Motor neuron (in vitro differentiated cells): ENCODE measurements around the gene MAML2. TPM values are rescaled to one million over a fixed set of nuclear protein-coding genes. Genes with fewer than 3 reads are reported as not detected.

Experiments used
- ATAC-seq, 8 experiments: fragments of 200-7000 bp; cut with Tn5 transposase; replicated peaks in 6 of 8; 2 replicates each; pipeline ENCODE4 v1.8.0; 2021; ENCODE audit warnings: mild to moderate bottlenecking in 8 of 8, moderate library complexity in 8 of 8
- H3K27ac ChIP-seq, 2 donors: fragments of 250-450 bp; sonication (Bioruptor Pico); 2 replicates each; pipeline ENCODE4 v1.9.0; 2021; ENCODE audit warnings: antibody characterized with exemption in 2 of 2, mild to moderate bottlenecking in 2 of 2, moderate library complexity in 1 of 2
- H3K4me1 ChIP-seq, 2 donors: fragments of 250-450 bp; sonication (Bioruptor Pico); replicated peaks in 1 of 2; 2 replicates each; pipeline ENCODE4 v1.6.1; 2021; ENCODE audit warnings: antibody characterized with exemption in 2 of 2, mild to moderate bottlenecking in 2 of 2, moderate library complexity in 1 of 2
- H3K4me3 ChIP-seq, 5 donors: fragments of 250-450 bp; sonication (Bioruptor Pico); 2 replicates each; pipeline ENCODE4 v1.9.0; 2021; ENCODE audit warnings: antibody characterized with exemption in 5 of 5, mild to moderate bottlenecking in 5 of 5, moderate library complexity in 4 of 5
- WGBS, 10 experiments: fragments of 450-650 bp; shearing (Covaris generic); methylation state at CpG; one replicate each; pipeline ENCODE4 v1.0.0; 2022; 5-methylcytosine and 5-hydroxymethylcytosine counted together
- in situ Hi-C, 9 experiments: fragments of 400-800 bp; cut with MboI; loops; one replicate each; pipeline ENCODE4 v1.15.0; 2021; ENCODE audit warnings: low sequenced_read_pairs in 9 of 9, low pct_unique_long_range_greater_than_20kb in 2 of 9; ENCODE audit not compliant: unreplicated experiment in 9 of 9
- total RNA-seq, 8 experiments: library from RNA; unstranded; fragments of 300-600 nt; gene quantifications; 2 replicates each; pipeline versions ENCODE4 v1.2.3 to v1.2.4, GENCODE V29; 2022

The MAML2 gene
- total RNA-seq, 8 experiments from 2014 or later: 4.9 to 21.2 (median 6.4) TPM

DNA sequence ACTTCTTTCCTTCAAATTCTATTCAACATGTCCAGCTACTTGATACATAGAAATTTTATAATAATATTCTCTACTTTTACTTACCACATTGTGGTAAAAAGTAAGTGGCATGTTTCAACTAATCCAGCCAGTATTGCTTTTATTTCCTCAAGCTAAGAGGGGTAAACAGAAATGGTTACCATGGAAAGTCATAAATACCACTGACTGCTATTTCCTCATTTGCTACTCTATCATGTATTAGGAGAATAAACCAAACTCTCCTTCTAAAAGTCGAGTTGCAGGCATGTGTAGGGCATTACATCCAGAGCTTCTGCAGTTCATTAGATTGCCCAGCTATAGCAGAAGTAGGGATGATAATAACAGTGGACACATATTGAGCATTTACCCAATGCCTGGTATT is 208.4 kb downstream of the MAML2 start:
- in situ Hi-C loops: no loop called here
- H3K4me3 ChIP-seq: no peak overlapping the region
- peak in 1 of 8 experiments; percentile 12 for ATAC-seq
- no peak overlapping the region for H3K27ac ChIP-seq
- peaks cover 15 to 23% of the 10 kb centered on the region in 2 donors for H3K4me1 ChIP-seq
- 0 to 71% (median 28%) methylated on average over 1 of the region's 1 CpG; no CpG with 5 or more reads in 4 of the 10 experiments for WGBS, 10 experiments

GRCh38 chr11:96132437-96132836 is 210.6 kb downstream of the MAML2 start:
- Histone ChIP-seq H3K27ac (no peak overlapping the region), H3K4me3 (no peak overlapping the region), H3K4me1 (peaks cover 13% of the 10 kb centered on the region in 2 donors)
- in situ Hi-C loops: no loop called here
- no peak for ATAC-seq
- WGBS, 10 experiments: 64 to 100% (median 92%) methylated on average over 1 to 2 of the region's 2 CpGs; no CpG with 5 or more reads in 2 of the 10 experiments

DNA sequence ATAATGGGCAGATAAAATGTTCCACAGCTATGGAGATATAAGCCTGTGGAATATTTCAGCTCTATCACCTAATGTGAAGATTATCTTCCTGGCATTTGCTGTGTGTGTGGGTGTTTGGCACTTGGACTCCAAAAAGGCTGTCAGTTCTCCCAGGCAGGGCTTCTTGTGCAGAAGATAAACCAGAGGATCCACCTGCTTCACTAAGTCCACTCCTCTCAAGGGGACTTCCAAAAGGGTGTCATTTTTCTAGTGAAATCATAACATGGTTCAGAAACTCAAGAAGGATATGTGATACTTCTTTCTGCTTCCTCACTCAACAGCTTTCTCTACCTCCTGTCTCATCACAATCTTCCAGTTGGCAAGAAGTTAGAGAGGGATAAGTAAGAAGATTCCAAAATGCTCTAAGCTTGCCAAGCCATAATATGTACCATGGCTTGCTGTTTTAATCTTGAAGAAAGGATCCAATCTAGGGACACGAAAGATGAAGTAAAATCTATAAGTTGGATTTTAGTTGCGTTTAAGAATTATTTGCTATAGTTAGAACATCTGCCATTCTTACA is 212.9 kb downstream of the MAML2 start:
- ATAC-seq: no peak
- Histone ChIP-seq H3K27ac (no peak overlapping the region), H3K4me3 (no peak overlapping the region), H3K4me1 (peaks cover 12 to 18% of the 10 kb centered on the region in 2 donors)
- WGBS, 10 experiments: 20 to 100% (median 91%) methylated on average over 1 to 2 of the region's 2 CpGs
- in situ Hi-C loops: no loop called here

GRCh38 chr11:96127596-96127959 is 215.4 kb downstream of the MAML2 start:
- H3K27ac ChIP-seq: no peak overlapping the region
- in situ Hi-C loops: no loop called here
- no peak overlapping the region for H3K4me3 ChIP-seq
- H3K4me1 ChIP-seq: peaks cover 19 to 28% of the 10 kb centered on the region in 2 donors
- WGBS, 10 experiments: 0 to 100% (median 60%) methylated on average over 1 to 2 of the region's 2 CpGs; no CpG with 5 or more reads in 1 of the 10 experiments
- ATAC-seq: no peak

GRCh38 chr11:96126917-96127595 is 215.9 kb downstream of the MAML2 start:
- 0 to 79% (median 46%) methylated on average over 1 to 4 of the region's 4 CpGs; no CpG with 5 or more reads in 2 of the 10 experiments for WGBS, 10 experiments
- in situ Hi-C loops: no loop called here
- Histone ChIP-seq H3K4me3 (no peak overlapping the region), H3K4me1 (peaks cover 19 to 28% of the 10 kb centered on the region in 2 donors), H3K27ac (no peak overlapping the region)
- ATAC-seq: peak in 3 of 8 experiments; percentile 39 to 56 (median 40)

DNA sequence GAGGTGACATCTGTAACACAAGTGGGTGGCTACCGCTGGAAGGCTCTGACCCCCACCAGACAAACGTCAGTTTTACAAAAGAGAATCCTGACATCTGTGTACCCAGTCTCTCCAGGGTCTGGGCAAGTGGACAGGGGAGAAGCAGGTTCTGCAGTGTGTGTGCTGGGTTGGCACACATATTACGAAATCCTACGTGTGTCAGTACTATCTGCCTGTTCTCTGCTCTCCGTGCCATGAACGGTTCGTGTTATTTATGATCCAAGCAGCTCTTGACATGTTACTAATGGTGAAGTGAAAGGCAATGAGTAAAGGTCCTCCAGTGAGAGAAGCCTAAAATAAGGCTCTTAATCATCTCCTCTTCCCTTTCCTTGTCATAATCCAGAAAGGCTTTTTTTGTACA is 217.6 kb downstream of the MAML2 start:
- 36 to 86% (median 68%) methylated on average over 1 to 7 of the region's 7 CpGs; no CpG with 5 or more reads in 4 of the 10 experiments for WGBS, 10 experiments
- no peak overlapping the region for H3K27ac ChIP-seq
- H3K4me1 ChIP-seq: peaks cover 19 to 28% of the 10 kb centered on the region in 2 donors
- peak in 5 of 8 experiments; percentile 57 to 78 (median 63) for ATAC-seq
- H3K4me3 ChIP-seq: no peak overlapping the region
- in situ Hi-C loops: no loop called here

- H3K4me1 ChIP-seq: peaks cover 19 to 28% of the 10 kb centered on the region in 2 donors
- WGBS, 10 experiments: 44 to 100% (median 100%) methylated on average over 1 to 2 of the region's 2 CpGs; no CpG with 5 or more reads in 5 of the 10 experiments
- in situ Hi-C loops: no loop called here
- no peak overlapping the region for H3K27ac ChIP-seq
- H3K4me3 ChIP-seq: no peak overlapping the region
- ATAC-seq: no peak
These were observed 218.8 kb downstream of the MAML2 start for GRCh38 chr11:96124155-96124554.

GRCh38 chr11:96123301-96123700 is 219.7 kb downstream of the MAML2 start:
- Histone ChIP-seq H3K4me3 (no peak overlapping the region), H3K27ac (no peak overlapping the region), H3K4me1 (peaks cover 19 to 28% of the 10 kb centered on the region in 2 donors)
- in situ Hi-C loops: no loop called here
- ATAC-seq: no peak
- 45 to 100% (median 91%) methylated on average over 1 to 4 of the region's 5 CpGs; no CpG with 5 or more reads in 4 of the 10 experiments for WGBS, 10 experiments

GRCh38 chr11:96122601-96123074 is 220.4 kb downstream of the MAML2 start:
- H3K4me3 ChIP-seq: no peak overlapping the region
- peaks cover 17 to 26% of the 10 kb centered on the region in 2 donors for H3K4me1 ChIP-seq
- in situ Hi-C loops: no loop called here
- peak in 4 of 8 experiments; percentile 22 to 67 (median 42) for ATAC-seq
- WGBS, 10 experiments: 30 to 40% methylated on average over 1 to 2 of the region's 2 CpGs; no CpG with 5 or more reads in 8 of the 10 experiments
- no peak overlapping the region for H3K27ac ChIP-seq

DNA sequence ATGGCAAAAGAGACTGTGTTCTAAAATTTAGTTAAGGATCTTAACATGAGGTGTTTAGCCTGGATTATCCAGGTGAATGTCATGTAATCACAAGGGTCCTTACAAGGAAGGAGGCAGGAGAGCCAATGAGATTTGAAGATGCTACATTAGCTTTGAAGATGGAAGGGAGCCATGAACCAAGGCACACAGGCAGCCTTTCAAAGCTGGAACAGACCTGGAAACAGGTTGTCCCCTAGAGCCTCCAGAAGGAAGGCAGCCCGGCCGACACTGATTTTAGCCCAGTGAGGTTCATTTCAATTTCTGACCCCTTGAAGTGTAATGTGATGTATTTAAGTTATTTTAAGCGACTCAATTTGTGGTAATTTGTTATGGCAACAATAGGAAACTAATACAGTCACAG is 223.8 kb downstream of the MAML2 start:
- Histone ChIP-seq H3K4me1 (peaks cover 1 to 4% of the 10 kb centered on the region in 2 donors), H3K27ac (no peak overlapping the region), H3K4me3 (no peak overlapping the region)
- 44 to 100% (median 75%) methylated on average over 1 to 3 of the region's 3 CpGs; no CpG with 5 or more reads in 1 of the 10 experiments for WGBS, 10 experiments
- in situ Hi-C loops: no loop called here
- no peak for ATAC-seq

DNA sequence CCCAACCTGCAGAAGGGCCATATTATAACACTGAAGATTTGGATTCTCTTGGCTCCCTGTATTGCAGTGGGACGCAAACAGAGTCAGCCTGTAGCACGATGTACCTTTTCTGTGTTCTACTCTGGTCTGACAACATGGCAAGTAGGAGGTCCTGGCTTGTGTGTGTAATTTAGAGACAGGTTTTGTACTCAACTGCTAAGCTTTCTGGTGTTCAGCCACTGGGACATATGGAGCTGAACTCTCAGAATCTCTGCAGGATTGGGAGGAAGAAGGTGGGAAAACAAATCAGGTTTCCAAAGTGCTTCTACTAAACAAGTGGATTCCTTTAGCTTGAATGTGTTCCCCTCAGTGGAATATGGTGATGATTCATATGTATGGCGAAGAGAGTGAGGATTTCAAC is 226.6 kb downstream of the MAML2 start:
- no peak for ATAC-seq
- Histone ChIP-seq H3K27ac (no peak overlapping the region), H3K4me3 (no peak overlapping the region), H3K4me1 (peaks cover 26 to 32% of the 10 kb centered on the region in 2 donors)
- in situ Hi-C loops: no loop called here
- WGBS, 10 experiments: 77 to 100% (median 89%) methylated on average over 1 to 3 of the region's 3 CpGs; no CpG with 5 or more reads in 1 of the 10 experiments

- no peak overlapping the region for H3K27ac ChIP-seq
- WGBS, 10 experiments: 0 to 97% (median 88%) methylated on average over 1 to 4 of the region's 5 CpGs; no CpG with 5 or more reads in 2 of the 10 experiments
- H3K4me1 ChIP-seq: peaks cover 34 to 37% of the 10 kb centered on the region in 2 donors
- in situ Hi-C loops: no loop called here
- no peak overlapping the region for H3K4me3 ChIP-seq
- peak in 4 of 8 experiments; percentile 63 to 83 (median 72) for ATAC-seq
These were observed 228.6 kb downstream of the MAML2 start for GRCh38 chr11:96114178-96115064.
